GM21515 (cell line): ENCODE results near the gene CBY1.

ENCODE experiments used
- ATAC-seq: cut with Tn5 transposase; IDR thresholded peaks from one replicate; pipeline ENCODE4 v1.9.1; 2021; ENCODE audit not compliant: unreplicated experiment

Gene CBY1

DNA sequence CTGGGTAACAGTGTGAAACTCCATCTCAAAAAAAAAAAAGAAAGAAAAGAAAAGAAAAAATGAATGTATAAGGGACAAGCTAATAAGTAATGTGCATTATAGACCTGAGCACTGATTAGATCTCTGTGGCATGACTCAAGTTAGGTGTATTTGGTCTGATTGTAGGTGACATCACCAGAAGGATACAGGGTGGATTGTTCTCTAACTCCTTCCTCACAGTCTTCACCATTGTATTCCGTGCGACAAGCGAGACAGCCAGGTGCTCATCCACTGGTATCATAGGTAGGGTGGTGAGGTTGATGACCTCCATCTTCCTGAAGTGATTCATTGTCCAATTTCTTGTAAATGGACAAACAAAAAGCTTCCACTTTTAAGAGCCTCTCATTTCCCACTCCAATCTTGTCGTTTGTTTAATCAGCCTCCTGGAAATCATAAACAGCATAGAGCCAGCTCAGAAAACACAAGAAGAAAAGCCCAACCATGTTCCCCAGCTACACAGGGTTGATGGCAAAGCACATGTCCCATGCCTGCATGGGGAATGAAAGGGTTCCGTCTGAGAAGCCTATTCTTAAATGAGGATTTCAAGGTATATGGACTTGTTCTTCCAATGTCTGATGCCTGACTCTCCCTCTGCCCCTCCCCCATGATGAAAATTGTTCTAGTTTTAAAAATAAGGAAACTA lies 6.5 kb upstream of the CBY1 start:
- ATAC-seq: no peak

DNA sequence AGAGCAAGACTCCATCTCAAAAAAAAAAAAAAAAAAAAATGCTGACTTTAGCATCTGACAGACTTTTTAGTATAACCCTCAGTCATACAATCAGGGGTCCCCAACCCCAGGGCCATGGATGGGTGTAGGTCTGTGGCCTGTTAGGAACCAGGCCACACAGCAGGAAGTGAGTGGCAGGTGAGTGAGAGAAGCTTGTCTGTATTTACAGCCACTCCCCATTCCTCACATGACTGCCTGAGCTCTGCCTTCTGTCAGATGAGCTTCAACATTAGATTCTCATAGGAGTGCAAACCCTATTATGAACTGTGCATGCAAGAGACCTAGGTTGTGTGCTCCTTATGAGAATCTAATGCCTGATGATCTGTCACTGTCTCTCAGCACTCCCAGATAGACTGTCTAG lies 3.6 kb upstream of the CBY1 start:
- no peak for ATAC-seq

DNA sequence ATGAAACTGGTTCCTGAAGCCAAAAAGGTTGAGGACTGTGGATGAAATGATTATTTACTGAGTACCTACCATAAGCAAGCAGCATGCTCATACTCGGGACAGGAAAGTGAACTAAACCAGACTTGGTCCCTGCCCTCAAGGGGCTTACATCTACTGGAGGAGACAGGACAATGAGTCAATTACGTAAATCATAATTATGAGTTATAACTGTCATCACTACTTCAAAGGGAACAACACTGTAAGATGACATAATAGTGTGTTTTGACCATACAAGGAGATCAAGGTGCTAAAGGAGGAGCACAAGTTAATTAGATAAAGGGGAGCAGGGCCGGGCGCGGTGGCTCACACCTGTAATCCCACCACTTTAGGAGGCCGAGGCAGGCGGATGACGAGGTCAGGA lies 2.7 kb upstream of the CBY1 start:
- no peak for ATAC-seq

DNA sequence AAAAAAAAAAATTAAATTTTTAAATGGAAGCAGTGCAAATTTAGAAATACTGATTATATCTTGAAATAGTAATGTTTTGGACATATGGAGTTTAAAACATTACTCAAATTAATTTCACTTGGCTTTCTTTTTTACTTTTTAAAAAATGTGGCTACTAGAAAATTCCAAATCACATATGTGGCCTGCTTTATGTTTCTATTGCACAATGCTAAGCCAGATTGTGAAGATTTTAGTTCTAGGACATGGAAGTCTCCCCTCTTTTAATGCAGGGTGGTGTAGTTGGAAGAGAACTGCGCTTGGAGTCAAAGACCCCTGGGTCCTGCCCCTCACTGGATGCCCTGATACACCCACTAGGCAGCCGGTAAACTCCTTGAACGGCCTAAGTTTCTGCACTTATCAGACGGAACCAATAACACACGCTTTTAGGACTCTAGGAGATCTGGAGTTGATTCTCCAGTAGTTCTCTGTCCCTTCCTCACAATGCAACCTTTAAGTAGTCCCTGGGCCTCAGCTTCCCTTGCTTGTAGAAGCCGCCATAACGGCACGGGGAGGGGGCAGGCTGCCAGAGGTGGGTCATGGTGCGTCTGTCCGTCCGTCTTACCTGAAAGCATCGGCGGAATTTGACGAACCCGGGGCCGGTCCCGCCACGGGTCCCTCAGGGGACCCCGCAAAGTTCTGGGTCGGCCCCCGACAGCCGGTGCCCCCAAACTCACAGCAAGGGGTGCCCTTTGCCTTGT lies 751 bp upstream of the CBY1 start:
- no peak for ATAC-seq

DNA sequence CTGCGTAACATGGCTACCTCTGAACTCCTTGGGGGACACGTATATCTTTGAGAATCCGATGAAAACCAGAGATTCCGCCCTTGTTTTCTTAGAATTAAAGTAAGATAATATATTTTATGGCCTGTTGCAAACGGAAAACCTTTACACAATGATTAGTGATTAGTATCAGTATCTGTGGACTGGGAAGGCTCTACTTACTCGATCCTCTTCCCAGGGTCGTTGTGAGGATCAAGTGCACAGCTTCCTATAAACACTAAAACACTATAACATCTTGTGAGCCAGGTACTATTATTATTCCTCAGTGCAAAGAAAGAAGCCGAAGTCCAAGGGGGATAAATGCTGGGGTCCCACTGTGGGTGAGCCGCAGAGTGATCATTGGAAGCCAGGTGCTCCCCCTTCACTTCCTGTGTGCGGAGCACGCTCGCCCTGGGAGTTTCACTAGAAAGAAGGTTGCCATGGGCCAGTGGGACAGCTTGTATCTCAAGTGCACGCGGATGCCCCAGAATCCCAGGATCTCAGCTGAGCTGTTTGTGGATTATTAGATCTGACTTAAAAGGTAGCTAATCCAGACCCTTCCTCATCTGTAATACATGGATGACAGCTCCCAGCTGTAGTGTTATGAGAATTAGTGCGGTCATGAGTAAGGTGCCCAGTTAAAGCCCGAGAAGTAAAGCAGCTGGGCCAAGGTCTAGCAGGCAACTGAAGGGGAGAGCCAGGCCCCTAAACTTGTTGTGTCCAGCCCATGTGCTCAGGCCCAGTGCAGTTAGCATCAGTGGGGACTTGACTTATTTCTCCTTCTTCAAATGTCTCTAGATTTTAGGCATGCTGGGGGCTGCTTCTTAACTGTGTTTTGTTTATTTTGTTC lies 839 bp downstream of the CBY1 start:
- no peak for ATAC-seq

DNA sequence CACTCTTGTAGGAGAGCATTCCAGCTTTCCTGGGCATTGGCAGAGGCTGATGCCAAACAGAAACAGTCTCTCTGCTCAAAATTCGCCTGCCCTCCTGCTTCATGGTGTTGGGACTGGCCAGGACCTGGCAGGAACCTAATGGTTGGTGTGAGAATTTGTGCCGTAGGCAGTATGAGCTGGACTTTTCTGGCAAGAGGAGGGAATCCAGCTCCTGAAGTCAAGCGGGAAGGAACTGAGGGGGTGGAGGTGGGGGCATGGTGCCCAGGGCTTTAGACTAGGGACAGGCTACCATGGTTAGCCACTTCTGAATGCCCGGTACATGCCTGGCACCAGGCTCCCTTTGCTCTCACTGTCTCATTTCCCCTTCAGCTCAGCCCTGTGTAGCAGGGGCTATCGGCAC lies 18.4 kb downstream of the CBY1 start:
- no peak for ATAC-seq

DNA sequence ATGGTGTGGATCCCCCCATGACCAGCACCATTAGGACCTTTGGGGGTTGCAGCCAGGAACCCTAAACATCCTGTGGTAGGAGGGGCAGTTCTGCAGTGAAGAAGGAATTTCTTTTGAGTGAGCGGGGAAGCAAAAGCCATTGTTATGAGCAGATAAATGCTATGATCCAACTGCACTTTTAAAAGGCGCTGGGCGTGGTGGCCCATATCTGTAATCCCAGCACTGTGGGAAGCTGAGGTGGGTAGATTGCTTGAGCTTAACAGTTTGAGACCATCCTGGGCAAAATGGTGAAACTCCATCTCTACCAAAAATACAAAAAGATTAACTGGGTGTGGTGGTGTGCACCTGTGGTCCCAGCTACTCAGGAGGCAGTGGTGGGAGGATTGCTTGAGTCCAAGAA lies 19.4 kb downstream of the CBY1 start:
- ATAC-seq: no peak

DNA sequence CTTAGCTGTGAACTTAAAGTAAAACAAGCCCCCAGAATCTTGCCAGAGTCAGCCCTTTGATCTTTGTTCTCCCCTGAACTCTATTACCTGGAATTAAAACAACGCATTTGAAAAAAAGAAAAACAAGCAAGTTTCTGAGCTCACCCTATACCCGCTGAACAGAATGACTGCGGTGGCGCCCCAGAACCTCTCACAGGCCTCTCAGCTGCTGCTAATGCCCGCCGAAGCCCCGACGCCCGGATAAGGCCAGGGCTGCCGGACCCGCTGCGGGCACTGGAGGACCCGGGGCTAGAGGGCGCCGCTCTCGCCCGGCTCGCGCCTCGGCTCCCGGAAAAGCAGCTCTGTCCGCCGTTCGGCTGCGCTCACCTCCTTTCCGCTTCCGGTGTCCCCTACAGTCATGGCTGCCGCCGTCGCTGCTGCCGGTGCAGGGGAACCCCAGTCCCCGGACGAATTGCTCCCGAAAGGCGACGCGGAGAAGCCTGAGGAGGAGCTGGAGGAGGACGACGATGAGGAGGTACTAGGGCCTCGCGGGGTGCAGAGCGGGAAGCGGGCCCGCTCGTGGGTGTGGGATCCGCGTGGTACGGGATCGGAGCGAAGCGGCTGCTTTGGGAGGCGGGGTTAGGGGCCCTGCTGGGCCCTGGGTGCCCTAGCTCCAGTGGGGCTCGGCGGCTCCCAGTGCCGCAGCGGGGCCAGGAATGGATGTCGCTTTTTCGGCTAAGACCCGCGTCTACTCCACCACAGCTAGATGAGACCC lies 25.3 kb downstream of the CBY1 start, which contains the start of gene TOMM22:
TSS of gene TOMM22 (plus strand) at position 376 of the 754 bp plus-strand sequence. CDS start at position 398, 22 bp downstream.
- peak; percentile 83 for ATAC-seq

DNA sequence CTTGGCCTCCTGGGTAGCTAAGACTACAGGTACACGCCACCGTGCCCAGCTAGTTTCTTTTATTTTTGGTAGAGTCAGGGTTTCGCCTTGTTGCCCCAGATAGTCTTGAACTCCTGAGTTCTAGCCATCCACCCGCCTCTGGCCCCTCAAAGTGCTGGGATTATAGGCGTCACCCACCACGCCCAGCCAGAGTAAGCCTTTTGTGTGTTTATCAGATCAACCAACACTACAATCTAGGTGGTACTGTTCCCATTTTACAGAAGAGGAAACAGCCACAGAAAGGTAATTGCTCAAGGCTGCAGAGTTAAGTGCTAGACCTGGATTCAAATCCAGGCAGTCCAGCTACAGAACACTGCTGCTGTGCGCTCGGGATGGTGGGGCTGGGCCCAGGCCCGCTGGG lies 28.5 kb downstream of the CBY1 start:
- no peak for ATAC-seq

DNA sequence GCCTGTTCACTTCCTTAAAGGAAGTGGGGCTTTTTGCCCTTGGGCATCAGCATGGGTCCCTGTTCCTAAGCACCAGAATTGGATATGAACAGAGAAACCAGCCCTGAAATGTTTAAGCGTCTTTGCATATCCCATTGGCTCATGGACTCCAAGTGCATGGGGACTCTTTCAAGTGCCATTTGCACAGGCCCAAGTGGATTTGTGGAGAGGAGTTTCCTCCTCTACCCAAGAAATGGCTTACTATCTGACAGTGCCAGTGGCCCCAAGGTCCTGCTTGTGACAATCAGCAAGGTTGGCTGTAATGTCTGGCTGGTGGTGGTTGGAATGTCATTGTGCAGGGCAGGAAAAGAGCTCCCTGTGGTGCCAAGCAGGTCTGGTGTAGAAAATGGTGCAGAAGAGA lies 29.3 kb downstream of the CBY1 start:
- no peak for ATAC-seq

DNA sequence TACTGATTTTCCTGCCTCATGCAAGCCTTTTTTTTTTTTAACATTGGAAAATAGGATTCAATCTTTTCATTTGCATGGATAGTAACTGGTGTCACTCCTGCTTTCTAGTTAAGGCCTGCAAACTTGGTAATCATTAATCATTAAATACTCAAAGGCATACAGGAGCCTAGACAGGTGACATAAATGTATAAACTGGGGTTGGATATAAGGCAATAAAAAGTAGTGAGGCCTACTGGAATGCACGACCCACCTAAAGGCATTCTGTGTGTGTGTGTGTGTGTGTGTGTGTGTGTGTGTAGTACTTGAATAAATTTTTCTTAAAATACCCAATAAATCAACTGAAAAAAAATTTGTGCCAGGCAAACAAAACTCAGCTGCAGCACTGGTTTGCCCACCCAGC lies 33.2 kb downstream of the CBY1 start:
- no peak for ATAC-seq

DNA sequence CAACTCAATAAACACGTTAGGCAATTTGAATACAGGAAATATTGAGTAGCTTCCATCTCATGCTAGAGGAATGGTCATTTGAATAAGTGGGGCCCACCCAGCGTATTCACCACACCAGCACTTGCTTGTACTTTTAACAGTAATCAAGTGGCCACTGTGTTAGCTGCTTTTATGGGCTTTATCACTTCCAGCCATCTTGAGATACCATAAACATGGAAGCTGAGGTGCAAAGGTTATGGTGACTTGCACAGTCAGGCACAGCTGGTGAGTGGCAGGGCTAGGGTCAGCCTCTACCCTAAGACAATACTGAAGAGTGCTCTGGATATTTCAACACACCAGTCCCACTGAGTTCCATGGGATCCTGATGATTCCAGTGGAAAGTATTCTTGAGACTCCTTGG lies 37.6 kb downstream of the CBY1 start:
- no peak for ATAC-seq

DNA sequence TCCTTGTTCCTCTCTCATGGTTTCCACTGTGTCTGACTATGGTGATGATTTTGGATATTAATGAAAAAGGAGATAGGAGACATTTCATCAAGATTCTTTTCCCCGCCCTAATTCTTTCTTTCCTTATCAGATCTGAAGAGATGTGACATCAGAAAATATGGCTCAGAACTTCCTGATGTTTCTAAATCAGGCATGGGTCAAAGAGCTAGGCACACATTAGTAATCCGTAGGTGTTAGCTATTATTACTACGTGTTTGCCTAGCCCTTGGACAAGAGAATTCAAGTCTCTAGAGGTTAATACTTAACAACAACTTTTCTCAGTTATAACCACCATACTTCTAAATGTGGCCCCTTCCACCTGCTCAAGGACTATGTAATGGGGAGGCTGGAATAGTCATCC lies 38.5 kb downstream of the CBY1 start:
- ATAC-seq: no peak

DNA sequence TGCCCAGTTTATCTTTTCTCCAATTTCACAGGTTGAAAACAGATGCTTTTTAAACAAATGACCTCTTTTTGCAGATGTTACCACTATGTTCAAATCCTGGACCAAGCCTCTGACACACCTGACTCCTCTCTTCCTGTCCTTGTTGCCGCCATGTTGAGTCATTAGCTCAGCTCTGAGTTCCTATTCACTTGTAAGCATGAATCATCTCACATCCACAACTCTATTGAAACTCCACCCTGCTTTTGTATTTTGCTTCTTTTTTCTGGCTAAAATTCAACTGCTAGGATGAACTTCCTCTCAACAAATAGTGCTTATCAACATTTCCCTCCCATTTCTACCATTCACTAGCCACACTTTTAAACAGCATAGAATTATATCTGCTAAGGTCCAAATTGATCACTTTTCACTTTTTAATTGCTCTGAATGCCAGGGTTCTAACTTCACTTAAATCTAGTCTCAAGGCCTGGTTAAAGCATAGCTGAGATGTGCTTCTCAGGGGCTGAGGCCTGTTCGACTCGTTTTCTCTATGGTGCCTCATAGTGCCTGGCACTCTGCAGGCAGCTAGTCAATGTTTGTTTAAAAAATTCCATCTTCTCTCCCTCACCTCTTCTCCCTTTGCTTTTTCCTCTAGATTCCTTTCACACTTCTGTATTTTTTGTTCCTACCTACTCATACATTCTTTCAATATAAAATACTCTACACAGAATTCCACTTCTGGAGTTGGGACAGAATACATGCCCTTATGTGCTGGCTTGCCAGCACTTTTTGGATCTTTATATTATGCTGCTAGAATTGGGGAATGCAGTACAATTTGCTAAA lies 40.4 kb downstream of the CBY1 start:
- no peak for ATAC-seq

DNA sequence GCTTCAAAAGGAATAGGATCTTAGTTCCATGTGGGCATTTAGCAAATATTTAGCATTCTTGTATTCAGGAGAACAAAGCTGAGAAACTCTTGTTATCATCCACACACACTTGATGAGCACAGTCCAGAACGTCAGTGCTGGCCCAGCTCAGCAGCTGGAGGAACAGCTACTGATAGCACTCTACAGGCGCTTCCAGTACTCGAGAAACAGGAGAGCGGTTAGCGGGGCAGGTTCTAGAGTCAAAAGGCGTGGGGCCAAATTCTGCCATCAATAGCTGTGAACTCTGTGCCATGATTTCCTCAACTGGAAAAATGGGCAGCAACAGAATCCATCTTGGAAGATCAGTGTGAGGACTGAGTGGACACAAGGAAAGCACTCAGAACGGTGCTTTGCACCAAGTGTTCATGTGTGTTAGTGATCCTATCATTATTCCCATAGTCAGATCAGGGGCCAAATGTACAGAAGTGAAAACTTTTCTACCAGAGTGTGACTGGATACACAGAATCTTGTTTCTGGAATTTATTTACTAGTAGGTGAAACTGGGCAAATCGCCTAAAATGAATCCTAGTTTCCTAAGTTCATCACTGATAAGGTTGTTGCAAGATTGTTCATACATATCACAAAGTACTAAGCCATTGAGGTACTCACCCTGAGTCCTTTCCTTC lies 41.1 kb downstream of the CBY1 start:
- no peak for ATAC-seq

DNA sequence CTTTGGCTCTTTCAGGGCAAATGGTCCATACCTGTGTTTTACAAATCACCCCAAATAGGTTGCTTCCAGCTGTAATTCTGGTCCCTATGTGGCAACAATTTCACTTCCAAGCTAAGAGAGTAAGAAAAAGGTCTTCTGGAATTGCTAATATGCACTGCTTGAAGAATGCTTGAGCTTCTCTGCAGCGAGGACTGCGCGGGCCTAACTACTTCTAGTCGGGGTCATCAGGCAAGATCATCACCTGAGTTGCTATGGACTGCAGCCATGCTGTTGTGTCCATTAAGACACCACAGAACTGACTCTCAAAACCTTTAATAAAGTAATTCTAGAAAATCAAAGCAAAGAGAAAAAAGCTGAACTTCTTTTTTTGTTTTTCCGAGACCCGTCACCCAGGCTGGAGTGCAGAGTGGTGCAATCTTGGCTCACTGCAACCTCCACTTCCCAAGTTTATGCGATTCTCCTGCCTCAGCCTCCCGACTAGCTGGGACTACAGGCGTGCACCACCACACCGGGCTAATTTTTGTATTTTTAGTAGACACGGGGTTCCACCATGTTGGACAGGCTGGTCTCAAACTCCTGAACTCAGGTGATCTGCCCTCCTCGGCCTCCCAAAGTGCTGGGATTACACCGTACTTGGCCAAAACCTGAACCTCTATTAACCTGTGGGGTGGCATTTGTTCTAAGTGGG lies 42.1 kb downstream of the CBY1 start:
- no peak for ATAC-seq

DNA sequence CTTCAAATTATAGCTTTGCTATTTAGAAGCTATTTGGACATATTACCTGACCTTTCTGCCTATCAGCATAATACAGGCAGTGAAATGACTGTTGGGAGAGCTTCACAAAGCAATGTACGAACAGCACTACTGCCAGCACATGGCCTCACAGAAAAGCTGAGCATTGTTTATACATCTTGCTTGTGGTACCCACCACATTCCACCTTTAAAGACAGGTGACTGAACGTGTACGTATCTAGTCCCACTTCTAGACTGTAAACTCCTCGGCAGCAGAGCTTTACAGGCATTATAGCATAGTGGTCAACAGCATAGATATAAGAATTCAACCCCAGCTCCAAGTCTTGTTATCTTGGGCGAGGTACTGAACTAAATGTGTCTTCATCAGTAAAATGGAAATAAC lies 42.7 kb downstream of the CBY1 start:
- no peak for ATAC-seq

DNA sequence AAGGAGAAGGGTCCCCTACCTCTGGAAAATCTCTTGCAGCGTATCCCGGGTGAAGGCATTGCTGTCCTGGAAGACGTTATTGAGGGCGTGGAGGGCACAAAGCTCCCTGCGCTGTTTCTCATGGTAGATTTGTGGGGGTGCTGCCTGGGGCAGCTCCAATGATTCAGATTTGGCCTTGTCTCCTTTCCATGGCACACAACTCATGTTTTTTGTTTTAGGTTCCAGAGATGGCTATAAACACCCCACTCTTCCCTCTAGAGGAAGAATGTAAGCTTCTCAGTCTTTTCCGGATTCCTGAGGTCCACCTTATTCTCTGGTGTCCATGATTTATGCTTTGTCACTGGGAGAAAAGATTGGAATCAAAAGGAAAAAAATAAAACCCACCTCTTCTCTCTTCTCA lies 43.3 kb downstream of the CBY1 start:
- ATAC-seq: no peak

DNA sequence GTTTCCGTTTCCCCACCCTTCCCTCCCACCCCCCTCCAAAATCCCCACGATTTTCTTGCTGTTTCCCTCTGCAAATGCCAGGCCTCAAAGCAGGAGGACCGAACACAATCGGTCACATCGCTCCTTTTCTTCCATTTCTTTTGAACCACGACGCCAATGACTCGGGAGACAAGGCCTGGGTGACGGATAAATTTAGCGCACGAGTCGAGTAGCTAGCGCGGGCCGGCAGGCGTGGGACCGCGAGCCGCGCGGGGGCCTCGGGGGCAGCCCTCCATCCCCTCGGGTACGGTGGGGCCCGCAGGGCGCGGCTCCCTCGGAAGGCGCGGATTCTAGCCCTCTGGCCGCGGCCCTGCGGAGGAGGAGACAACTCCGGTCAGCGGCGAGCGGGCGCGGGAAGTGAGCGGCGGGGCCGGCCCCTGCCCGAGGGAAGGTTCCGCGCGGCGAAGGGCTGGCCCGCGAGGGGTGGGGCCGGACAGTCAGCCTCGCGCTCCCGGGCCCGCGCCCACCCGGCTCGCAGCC lies 43.9 kb downstream of the CBY1 start:
- ATAC-seq: no peak
